ENCODE data around the gene RARRES1. TPM values are rescaled to one million over a fixed set of nuclear protein-coding genes. Genes with fewer than 3 reads are reported as not detected.
"Not testable (repeated sequence)": the region's sequence is repeated elsewhere in the genome, so short reads cannot be mapped to it uniquely, and the experiment has no call there.

RARRES1 gene
- total RNA-seq, 2 donors from 2014 or later, result 63.5 to 81.0 TPM

GRCh38 chr3:158712443-158712842, 19.8 kb downstream of the RARRES1 start:
- DNase-seq (no peak), ATAC-seq (no peak)
- intact Hi-C loops (cut with DNase I, micrococcal nuclease), result no loop called here

GRCh38 chr3:158711886-158712285, 20.4 kb downstream of the RARRES1 start:
- no peak for DNase-seq
- intact Hi-C loops (cut with DNase I, micrococcal nuclease), result no loop called here
- no peak for ATAC-seq

GRCh38 chr3:158710601-158711000, 21.7 kb downstream of the RARRES1 start:
- ATAC-seq (no peak), DNase-seq (no peak)
- intact Hi-C loops (cut with DNase I, micrococcal nuclease), result no loop called here

- ATAC-seq (no peak), DNase-seq (no peak)
These were observed 22.6 kb downstream of the RARRES1 start for GRCh38 chr3:158709666-158710083.

GRCh38 chr3:158703566-158703965, 28.7 kb downstream of the RARRES1 start:
- intact Hi-C loops (cut with DNase I, micrococcal nuclease), result no loop called here
- ATAC-seq (no peak), DNase-seq (no peak)

More at GRCh38 chr3:158709666-158710083, 22.6 kb downstream of the RARRES1 start:
- intact Hi-C loops (cut with DNase I, micrococcal nuclease), result no loop called here

- ATAC-seq (no peak), DNase-seq (no peak)
- intact Hi-C loops (cut with DNase I, micrococcal nuclease), result no loop called here
These were observed 29.3 kb downstream of the RARRES1 start for GRCh38 chr3:158702815-158703481.

- ATAC-seq (no peak), DNase-seq (no peak)
- intact Hi-C loops (cut with DNase I, micrococcal nuclease), result no loop called here
These were observed 30.7 kb downstream of the RARRES1 start for GRCh38 chr3:158701420-158702065.

- ATAC-seq (no peak), DNase-seq (no peak)
- intact Hi-C loops (cut with DNase I, micrococcal nuclease), result no loop called here
These were observed 31.7 kb downstream of the RARRES1 start for GRCh38 chr3:158700559-158700958.

- ATAC-seq, result no peak
- DNase-seq, result no peak
- intact Hi-C loops (cut with DNase I, micrococcal nuclease), result no loop called here
These were observed 35.6 kb downstream of the RARRES1 start for GRCh38 chr3:158696618-158697017.

- ATAC-seq; DNase-seq; intact Hi-C loops (cut with DNase I, micrococcal nuclease): not testable (repeated sequence)
These were observed 38.3 kb downstream of the RARRES1 start for GRCh38 chr3:158693866-158694456.

- ATAC-seq (no peak), DNase-seq (no peak)
- intact Hi-C loops (cut with DNase I, micrococcal nuclease), result no loop called here
These were observed 47.1 kb downstream of the RARRES1 start for GRCh38 chr3:158685159-158685558.

- ATAC-seq, result no peak
- DNase-seq, result no peak
- intact Hi-C loops (cut with DNase I, micrococcal nuclease), result no loop called here
These were observed 48.9 kb downstream of the RARRES1 start for GRCh38 chr3:158683230-158683962.

- DNase-seq, result no peak
- intact Hi-C loops (cut with DNase I, micrococcal nuclease), result no loop called here
- ATAC-seq, result no peak
These were observed 51.4 kb downstream of the RARRES1 start for GRCh38 chr3:158680861-158681260.

- DNase-seq, result no peak
- intact Hi-C loops (cut with DNase I, micrococcal nuclease), result no loop called here
- no peak for ATAC-seq
These were observed 52.7 kb downstream of the RARRES1 start for GRCh38 chr3:158679547-158680000.

GRCh38 chr3:158678687-158679086, 53.6 kb downstream of the RARRES1 start:
- DNase-seq (no peak), ATAC-seq (no peak)
- intact Hi-C loops (cut with DNase I, micrococcal nuclease), result no loop called here

GRCh38 chr3:158672215-158673176, 59.8 kb downstream of the RARRES1 start, which contains the start of gene LXN:
TSS of gene LXN (minus strand) at chr3:158672648. CDS start at chr3:158672478, 170 bp downstream.
- intact Hi-C loops (cut with DNase I, micrococcal nuclease), result no loop called here
- ATAC-seq, result peak; percentile 97
- peak; percentile 91 to 95 for DNase-seq

- intact Hi-C loops (cut with DNase I, micrococcal nuclease), result no loop called here
- DNase-seq, result no peak
- ATAC-seq, result peak; percentile 7
These were observed 60.4 kb downstream of the RARRES1 start for GRCh38 chr3:158671821-158672214.

- DNase-seq (no peak), ATAC-seq (no peak)
- intact Hi-C loops (cut with DNase I, micrococcal nuclease), result loop anchor here in 1 of 2 donors (10.0 kb wide), 1 partner anchor 56 kb away; no protein-coding TSS in a partner anchor
These were observed 63.8 kb downstream of the RARRES1 start for GRCh38 chr3:158668506-158668905.
